Heart right ventricle (tissue), 16 donors: ENCODE measurements around the gene TNRC6A. TPM values are rescaled to one million over a fixed set of nuclear protein-coding genes. Genes with fewer than 3 reads are reported as not detected.
"Not testable (repeated sequence)": the region's sequence is repeated elsewhere in the genome, so short reads cannot be mapped to it uniquely, and the experiment has no call there.

Experiments used
- ATAC-seq, 8 donors: fragments of 200-7000 bp; cut with Tn5 transposase; one replicate each; pipeline ENCODE4 v1.9.1; 2020; ENCODE audit warnings: mild to moderate bottlenecking in 8 of 8, moderate library complexity in 8 of 8, moderate number of reproducible peaks in 1 of 8
- DNase-seq, 2 donors: peaks; one replicate each; pipeline ENCODE4 v3.0.0-alpha.2; 2020
- H3K27ac ChIP-seq, 10 donors: fragments of 200-600 bp; sonication (generic) in 2 of 10; one replicate each; pipeline versions ENCODE4 v1.5.0 to v1.8.0; 2020 to 2022; ENCODE audit warnings: mild to moderate bottlenecking in 3 of 10
- H3K27me3 ChIP-seq, 7 donors: fragments of 200-600 bp; one replicate each; pipeline ENCODE4 v1.8.0; 2021 to 2022; ENCODE audit warnings: mild to moderate bottlenecking in 2 of 7
- H3K36me3 ChIP-seq, 9 donors: fragments of 200-600 bp; sonication (generic) in 1 of 9; one replicate each; pipeline versions ENCODE4 v1.5.0 to v1.8.0; 2020 to 2022; ENCODE audit warnings: mild to moderate bottlenecking in 2 of 9
- H3K4me1 ChIP-seq, 9 donors: fragments of 200-600 bp; sonication (generic) in 1 of 9; one replicate each; pipeline versions ENCODE4 v1.5.0 to v1.8.0; 2020 to 2022; ENCODE audit warnings: mild to moderate bottlenecking in 4 of 9
- H3K4me3 ChIP-seq, 10 donors: fragments of 200-600 bp; sonication (generic) in 2 of 10; one replicate each; pipeline versions ENCODE4 v1.5.0 to v1.8.0; 2020 to 2022; ENCODE audit warnings: mild to moderate bottlenecking in 7 of 10, moderate library complexity in 2 of 10
- H3K9me3 ChIP-seq, 11 donors: fragments of 200-600 bp in 10 of 11; sonication (generic) in 2 of 11; one replicate each; pipeline versions ENCODE4 v1.5.0 to v1.8.0; 2013 to 2022; ENCODE audit warnings: mild to moderate bottlenecking in 2 of 11, control low read depth in 1 of 11, moderate library complexity in 1 of 11
- CTCF ChIP-seq, 9 donors: fragments of 200-600 bp; sonication (generic) in 2 of 9; IDR thresholded peaks; one replicate each; pipeline versions ENCODE4 v1.5.0 to v1.8.0; 2021 to 2022; ENCODE audit warnings: antibody characterized with exemption in 9 of 9, mild to moderate bottlenecking in 5 of 9, moderate library complexity in 1 of 9
- WGBS, 2 donors: extraction: QIAGEN DNeasy Blood & Tissue Kit; methylation state at CpG; one replicate each; pipeline ENCODE4 v1.1.7; 2013; ENCODE audit warnings: inconsistent platforms in 1 of 2; 5-methylcytosine and 5-hydroxymethylcytosine counted together
- intact Hi-C, 10 donors: fragments of 100-400 bp; cut with DNase I; formaldehyde crosslinking; loops; one replicate each; pipeline versions ENCODE4 v1.11.1 to v1.14.2; 2022
- polyA plus RNA-seq, 2 donors: library from polyadenylated mRNA; stranded (reverse); fragments of 200-250 nt; gene quantifications; one replicate each; pipeline ENCODE4 v1.2.3, GENCODE V29; 2013
- total RNA-seq, 10 donors: library from RNA; stranded (reverse); fragmentation: NEBNext Ultra II Directional in 3 of 10; extraction: Animal tissue kit (Norgen Biotek cat#: 25700) in 3 of 10; gene quantifications; one replicate each; pipeline versions ENCODE4 v1.2.1 to v1.2.4, GENCODE V29; 2021 to 2023
- donor health status: Arrhythmogenic right ventricular cardiomyopathy.
- donor health status: ischemic (EF 13 %, LVEDD 7.1; RV severe dilation, severe dysfunction).
- donor health status: healthy with polysubstance abuse.
- donor health status: DM: no; HTN: yes; CAD: no.
- donor health status: DM: no; HTN: no; CAD: no.
- donor health status: ischemic (EF 25% LVEDD 6.9; RV normal size, moderate dysfunction).
- donor health status: ischemic (EF 25% LVEDD 5.7; RV mildly dilated, moderate dysfunction).
- donor health status: healthy.
- donor health status: DM: yes; HTN: yes; CAD: no.
- donor health status: Ischemic cardiomyopathy.
- donor health status: ischemic (EF 35%, LVEDD 5.7; RV mildly dilated, moderate dysfunction).
- donor health status: nonischemic (EF 11% LVEDD 7.7; RV severe dilation, severe dysfunction).
- donor health status: DM: yes; HTN: yes; CAD: no.
- donor health status: PGD.
- donor health status: ischemic (EF 29% LVEDD 5.4; RV normal size, mild dysfunction).
- donor health status: nonischemic (EF 23%, LVEDD 6.1; RV moderate dilation, normal function).

TNRC6A gene
- total and polyA plus RNA-seq, 12 donors, result 8.3 to 51.4 (median 36.5) TPM

GRCh38 chr16:24853169-24853824 is 123.8 kb downstream of the TNRC6A start:
- Histone ChIP-seq H3K4me3 (peak overlapping the region in 1 of 10 donors; percentile 10), H3K27me3 (peaks cover 0 to 12% (median 0%) of the 10 kb centered on the region in 7 donors), H3K27ac (no peak overlapping the region), H3K4me1 (peaks cover 0 to 10% (median 3%) of the 10 kb centered on the region in 9 donors), H3K36me3 (no peaks in the 10 kb centered on the region), H3K9me3 (no peaks in the 10 kb centered on the region)
- intact Hi-C loops, result no loop called here
- DNase-seq (no peak), ATAC-seq (no peak)
- WGBS, 2 donors, result 77 to 85% methylated on average over 8 of the region's 8 CpGs
- no peak for TF ChIP-seq CTCF (IDR thresholded peaks at IDR 0.05)

GRCh38 chr16:24853830-24854229 is 124.4 kb downstream of the TNRC6A start:
- WGBS, 2 donors, result 9 to 10% methylated on average over 18 of the region's 18 CpGs
- no peak for TF ChIP-seq CTCF (IDR thresholded peaks at IDR 0.05)
- Histone ChIP-seq H3K27ac (no peak overlapping the region), H3K4me3 (peak overlapping the region in 1 of 10 donors; percentile 10), H3K27me3 (peaks cover 0 to 12% (median 0%) of the 10 kb centered on the region in 7 donors), H3K4me1 (peaks cover 0 to 10% (median 3%) of the 10 kb centered on the region in 9 donors), H3K9me3 (no peaks in the 10 kb centered on the region), H3K36me3 (no peaks in the 10 kb centered on the region)
- DNase-seq (peak in 1 of 2 donors; percentile 26), ATAC-seq (peak in 4 of 8 donors; percentile 39 to 65 (median 58))
- intact Hi-C loops, result no loop called here

- Histone ChIP-seq H3K4me1 (peaks cover 0 to 10% (median 3%) of the 10 kb centered on the region in 9 donors), H3K27ac (no peak overlapping the region), H3K27me3 (peaks cover 0 to 12% (median 0%) of the 10 kb centered on the region in 7 donors), H3K9me3 (no peaks in the 10 kb centered on the region), H3K4me3 (no peak overlapping the region), H3K36me3 (no peaks in the 10 kb centered on the region)
- intact Hi-C loops, result no loop called here
- ATAC-seq (no peak), DNase-seq (no peak)
- TF ChIP-seq CTCF (IDR thresholded peaks at IDR 0.05), result no peak
These were observed 125.2 kb downstream of the TNRC6A start for GRCh38 chr16:24854607-24855171.

GRCh38 chr16:24855678-24856077 is 126.2 kb downstream of the TNRC6A start:
- intact Hi-C loops, result no loop called here
- no peaks in the 10 kb centered on the region for H3K9me3 ChIP-seq
- DNase-seq (no peak), ATAC-seq (no peak)
- no peak overlapping the region for H3K4me3 ChIP-seq
- peaks cover 0 to 10% (median 3%) of the 10 kb centered on the region in 9 donors for H3K4me1 ChIP-seq
- no peaks in the 10 kb centered on the region for H3K36me3 ChIP-seq
- 79 to 82% methylated on average over 5 of the region's 5 CpGs for WGBS, 2 donors
- no peak overlapping the region for H3K27ac ChIP-seq
- H3K27me3 ChIP-seq, result peaks cover 0 to 12% (median 0%) of the 10 kb centered on the region in 7 donors
- TF ChIP-seq CTCF (IDR thresholded peaks at IDR 0.05), result no peak

GRCh38 chr16:24856871-24857270 is 127.4 kb downstream of the TNRC6A start:
- intact Hi-C loops, result not testable (repeated sequence)

More at GRCh38 chr16:24856871-24857270, 127.4 kb downstream of the TNRC6A start:
- H3K9me3 ChIP-seq, H3K4me1 ChIP-seq, H3K27ac ChIP-seq, H3K4me3 ChIP-seq, ATAC-seq, H3K36me3 ChIP-seq, DNase-seq: not testable (repeated sequence)
- 80 to 83% methylated on average over 8 of the region's 8 CpGs for WGBS, 2 donors
- H3K27me3 ChIP-seq, result peaks cover 0 to 12% (median 0%) of the 10 kb centered on the region in 7 donors
